Measurements from ENCODE around the gene SPOCK1. TPM values are rescaled to one million over a fixed set of nuclear protein-coding genes. Genes with fewer than 3 reads are reported as not detected.
A peak's percentile ranks its signal among the peaks of the same experiment; 100 is the strongest.
"Not testable (repeated sequence)": the region's sequence is repeated elsewhere in the genome, so short reads cannot be mapped to it uniquely, and the experiment has no call there.

Gene SPOCK1
- 221 and 231 TPM in 2 replicates for total RNA-seq

- Histone ChIP-seq H4K20me1 (ENCODE audit: insufficient read depth, low read length) (peaks cover 9% of the 10 kb centered on the region), H3K4me2 (ENCODE audit: insufficient read depth, low read length) (peak within 1 kb of the TSS; percentile 95), H3K27ac (ENCODE audit: low read depth, low read length) (peak within 1 kb of the TSS; percentile 53), H3K27me3 (ENCODE audit: insufficient read depth, low read length) (no peaks in the 10 kb centered on the region), H3K79me2 (ENCODE audit: insufficient read depth, low read length) (peaks cover 49% of the 10 kb centered on the region), H3K9me3 (ENCODE audit: low read depth, low read length) (no peaks in the 10 kb centered on the region), H3K4me1 (ENCODE audit: insufficient read depth, low read length) (peaks cover 24% of the 10 kb centered on the region), H3K4me3 (ENCODE audit: insufficient read depth, low read length) (peak within 1 kb of the TSS; percentile 84), H2AFZ (ENCODE audit: low read length) (peak within 1 kb of the TSS; percentile 80), H3K36me3 (ENCODE audit: insufficient read depth, low read length) (peaks cover 6% of the 10 kb centered on the region)
- peak; percentile 45 for TF ChIP-seq CTCF (IDR thresholded peaks at IDR 0.05; ENCODE audit: extremely low read depth, low read depth, low read length)
- peak; percentile 99 for DNase-seq (ENCODE audit: insufficient read length, low spot score, missing footprints)
Observed at GRCh38 chr5:137498736-137499505, at the start of gene SPOCK1. TSS of gene SPOCK1 (minus strand) at chr5:137499326.

GRCh38 chr5:137545956-137546355 is 46.8 kb upstream of the SPOCK1 start:
- no peak overlapping the region for H3K4me2 ChIP-seq (ENCODE audit: insufficient read depth, low read length)
- TF ChIP-seq CTCF (IDR thresholded peaks at IDR 0.05; ENCODE audit: extremely low read depth, low read depth, low read length) = no peak
- no peak overlapping the region for H2AFZ ChIP-seq (ENCODE audit: low read length)
- no peak overlapping the region for H3K4me3 ChIP-seq (ENCODE audit: insufficient read depth, low read length)
- no peaks in the 10 kb centered on the region for H3K79me2 ChIP-seq (ENCODE audit: insufficient read depth, low read length)
- peaks cover 7% of the 10 kb centered on the region for H3K4me1 ChIP-seq (ENCODE audit: insufficient read depth, low read length)
- no peaks in the 10 kb centered on the region for H3K36me3 ChIP-seq (ENCODE audit: insufficient read depth, low read length)
- H4K20me1 ChIP-seq (ENCODE audit: insufficient read depth, low read length) = no peaks in the 10 kb centered on the region
- no peak for DNase-seq (ENCODE audit: insufficient read length, low spot score, missing footprints)
- no peaks in the 10 kb centered on the region for H3K27me3 ChIP-seq (ENCODE audit: insufficient read depth, low read length)
- no peak overlapping the region for H3K27ac ChIP-seq (ENCODE audit: low read depth, low read length)
- H3K9me3 ChIP-seq (ENCODE audit: low read depth, low read length) = no peaks in the 10 kb centered on the region

- H3K4me3 ChIP-seq (ENCODE audit: insufficient read depth, low read length); H4K20me1 ChIP-seq (ENCODE audit: insufficient read depth, low read length); DNase-seq (ENCODE audit: insufficient read length, low spot score, missing footprints); H2AFZ ChIP-seq (ENCODE audit: low read length); H3K36me3 ChIP-seq (ENCODE audit: insufficient read depth, low read length); H3K4me2 ChIP-seq (ENCODE audit: insufficient read depth, low read length); H3K27ac ChIP-seq (ENCODE audit: low read depth, low read length); H3K4me1 ChIP-seq (ENCODE audit: insufficient read depth, low read length); H3K9me3 ChIP-seq (ENCODE audit: low read depth, low read length); H3K79me2 ChIP-seq (ENCODE audit: insufficient read depth, low read length): not testable (repeated sequence)
- H3K27me3 ChIP-seq (ENCODE audit: insufficient read depth, low read length) = peaks cover 11% of the 10 kb centered on the region
Observed at GRCh38 chr5:137535449-137535848, 36.3 kb upstream of the SPOCK1 start.

DNA sequence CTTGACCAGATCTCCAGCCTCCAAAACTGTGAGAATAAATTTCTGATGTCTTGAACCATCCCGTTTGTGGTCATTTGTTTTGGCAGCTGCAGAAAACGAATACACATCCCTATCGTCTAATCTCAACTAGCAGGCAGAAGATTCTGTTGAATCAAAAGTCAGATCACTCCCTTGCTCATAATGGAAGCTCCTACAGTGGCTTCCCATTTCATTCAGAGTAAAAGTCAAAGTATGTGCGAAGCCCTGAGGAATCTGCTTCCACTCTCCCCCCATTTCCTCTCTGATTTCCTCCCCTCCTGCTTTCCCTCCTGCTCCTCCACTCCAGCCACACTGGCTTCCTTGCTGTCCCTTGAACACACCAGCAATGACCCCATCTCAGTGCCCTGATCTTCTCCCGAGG is 34.8 kb upstream of the SPOCK1 start:
- TF ChIP-seq CTCF (IDR thresholded peaks at IDR 0.05; ENCODE audit: extremely low read depth, low read depth, low read length) = no peak
- no peaks in the 10 kb centered on the region for H3K36me3 ChIP-seq (ENCODE audit: insufficient read depth, low read length)
- DNase-seq (ENCODE audit: insufficient read length, low spot score, missing footprints) = no peak
- no peak overlapping the region for H3K27ac ChIP-seq (ENCODE audit: low read depth, low read length)
- no peaks in the 10 kb centered on the region for H4K20me1 ChIP-seq (ENCODE audit: insufficient read depth, low read length)
- no peak overlapping the region for H2AFZ ChIP-seq (ENCODE audit: low read length)
- H3K4me3 ChIP-seq (ENCODE audit: insufficient read depth, low read length) = no peak overlapping the region
- H3K27me3 ChIP-seq (ENCODE audit: insufficient read depth, low read length) = peaks cover 11% of the 10 kb centered on the region
- no peaks in the 10 kb centered on the region for H3K79me2 ChIP-seq (ENCODE audit: insufficient read depth, low read length)
- H3K4me1 ChIP-seq (ENCODE audit: insufficient read depth, low read length) = no peaks in the 10 kb centered on the region
- no peak overlapping the region for H3K4me2 ChIP-seq (ENCODE audit: insufficient read depth, low read length)
- H3K9me3 ChIP-seq (ENCODE audit: low read depth, low read length) = peaks cover 2% of the 10 kb centered on the region
